Liver (tissue), 9 donors: ENCODE measurements around the gene IL11RA. TPM values are rescaled to one million over a fixed set of nuclear protein-coding genes. Genes with fewer than 3 reads are reported as not detected.
A peak's percentile ranks its signal among the peaks of the same experiment; 100 is the strongest.

Experiments
- DNase-seq: peaks from one replicate; pipeline ENCODE4 v3.0.0-alpha.2; 2017; ENCODE audit warnings: low spot score
- H3K27ac ChIP-seq, 2 donors: one replicate each; pipeline ENCODE4 v1.7.0; 2013; ENCODE audit warnings: inconsistent platforms in 2 of 2, low read length in 2 of 2, control low read depth in 1 of 2, low read depth in 1 of 2, mild to moderate bottlenecking in 1 of 2
- H3K27me3 ChIP-seq, 4 donors: one replicate each; pipeline versions ENCODE4 v1.6.1 to v1.7.0; 2013; ENCODE audit warnings: low read length in 3 of 4, inconsistent platforms in 1 of 4, mild to moderate bottlenecking in 1 of 4, moderate library complexity in 1 of 4; ENCODE audit not compliant: control insufficient read depth in 4 of 4, insufficient read depth in 4 of 4
- H3K36me3 ChIP-seq, 4 donors: one replicate each; pipeline versions ENCODE4 v1.6.1 to v1.7.0; 2013; ENCODE audit warnings: low read length in 3 of 4, mild to moderate bottlenecking in 3 of 4, low read depth in 1 of 4, moderate library complexity in 1 of 4; ENCODE audit not compliant: control insufficient read depth in 4 of 4, insufficient read depth in 3 of 4
- H3K4me1 ChIP-seq, 4 donors: one replicate each; pipeline versions ENCODE4 v1.6.1 to v1.7.0; 2013; ENCODE audit warnings: low read length in 3 of 4, mild to moderate bottlenecking in 3 of 4, moderate library complexity in 1 of 4; ENCODE audit not compliant: control insufficient read depth in 4 of 4, insufficient read depth in 4 of 4
- H3K4me3 ChIP-seq, 3 donors: one replicate each; pipeline versions ENCODE4 v1.6.1 to v1.7.0; 2013; ENCODE audit warnings: low read length in 3 of 3, control low read depth in 1 of 3, low read depth in 1 of 3, mild to moderate bottlenecking in 1 of 3
- H3K9ac ChIP-seq, 2 donors: one replicate each; pipeline ENCODE4 v1.7.0; 2013; ENCODE audit warnings: low read length in 2 of 2, mild to moderate bottlenecking in 2 of 2, moderate library complexity in 2 of 2, control low read depth in 1 of 2, low read depth in 1 of 2
- H3K9me3 ChIP-seq, 4 donors: one replicate each; pipeline versions ENCODE4 v1.6.1 to v1.7.0; 2013; ENCODE audit warnings: low read length in 3 of 4; ENCODE audit not compliant: control insufficient read depth in 4 of 4
- FOXA1 ChIP-seq: IDR thresholded peaks from 2 replicates; pipeline ENCODE4 v1.6.1; 2016; ENCODE audit warnings: antibody characterized with exemption
- FOXA2 ChIP-seq: IDR thresholded peaks from 2 replicates; pipeline ENCODE4 v1.6.1; 2016; ENCODE audit warnings: antibody characterized with exemption
- GABPA ChIP-seq, 2 donors: IDR thresholded peaks in 1 of 2; conservative IDR thresholded peaks in 1 of 2; 2 replicates each; pipeline ENCODE4 v1.6.1; 2016; ENCODE audit warnings: antibody characterized with exemption in 2 of 2, mild to moderate bottlenecking in 1 of 2, moderate library complexity in 1 of 2
- HNF4A ChIP-seq, 2 donors: conservative IDR thresholded peaks; 2 replicates each; pipeline ENCODE4 v1.6.1; 2016; ENCODE audit warnings: antibody characterized with exemption in 2 of 2, mild to moderate bottlenecking in 2 of 2
- HNF4G ChIP-seq: IDR thresholded peaks from 2 replicates; pipeline ENCODE4 v1.6.1; 2016; ENCODE audit warnings: antibody characterized with exemption
- JUND ChIP-seq, 2 donors: IDR thresholded peaks; 2 replicates each; pipeline ENCODE4 v1.6.1; 2016; ENCODE audit warnings: antibody characterized with exemption in 2 of 2
- NR2F2 ChIP-seq: IDR thresholded peaks from 2 replicates; pipeline ENCODE4 v1.6.1; 2016; ENCODE audit warnings: antibody characterized with exemption
- RXRA ChIP-seq, 2 donors: IDR thresholded peaks; 2 replicates each; pipeline ENCODE4 v1.6.1; 2017 to 2018; ENCODE audit warnings: antibody characterized with exemption in 2 of 2, mild to moderate bottlenecking in 1 of 2
- SP1 ChIP-seq: IDR thresholded peaks from 2 replicates; pipeline ENCODE4 v1.6.1; 2018; ENCODE audit warnings: antibody characterized with exemption, mild to moderate bottlenecking
- TAF1 ChIP-seq: conservative IDR thresholded peaks from 2 replicates; pipeline ENCODE4 v1.6.1; 2016; ENCODE audit warnings: antibody characterized with exemption, mild to moderate bottlenecking
- WGBS: extraction: QIAGEN DNeasy Blood & Tissue Kit; methylation state at CpG from one replicate; pipeline ENCODE4 v1.1.7; 2013; 5-methylcytosine and 5-hydroxymethylcytosine counted together
- polyA plus RNA-seq, 2 donors: library from polyadenylated mRNA; stranded (reverse) in 1 of 2; unstranded in 1 of 2; fragments of 200-250 nt in 1 of 2; fragments of >200 nt in 1 of 2; fragmentation: Nextera tagmentation in 1 of 2; extraction: Ambion mirVana in 1 of 2; gene quantifications; one replicate each; pipeline versions ENCODE4 v1.2.1 to v1.2.3, GENCODE V29; 2013 to 2015
- total RNA-seq, 2 donors: library from RNA; depleted of rRNA; stranded (reverse); fragments of >200 nt; gene quantifications; one replicate each; pipeline ENCODE4 v1.2.3, GENCODE V29; 2014
- TF ChIP-seq, protein P1 (sequence below): fragments of 150-350 bp; IDR thresholded peaks from 2 replicates; pipeline ENCODE4 v1.5.1; 2017; ENCODE audit warnings: improper control_type of control experiment, low read depth, low read length; ENCODE audit not compliant: missing input control
- TF ChIP-seq, protein P2 (sequence below): IDR thresholded peaks from 2 replicates; pipeline ENCODE4 v1.6.1; 2016; ENCODE audit warnings: antibody characterized with exemption, mild to moderate bottlenecking
- TF ChIP-seq, protein P3 (sequence below): IDR thresholded peaks from 2 replicates; pipeline ENCODE4 v1.6.1; 2016; ENCODE audit warnings: antibody characterized with exemption
- TF ChIP-seq, protein P4 (sequence below): IDR thresholded peaks from 2 replicates; pipeline ENCODE4 v1.6.1; 2016; ENCODE audit warnings: antibody characterized with exemption
- TF ChIP-seq, protein P5 (sequence below): IDR thresholded peaks from 2 replicates; pipeline ENCODE4 v1.6.1; 2016; ENCODE audit warnings: antibody characterized with exemption
- donor health status: healthy.
- donor health status: healthy.
- donor health status: healthy.
- donor health status: healthy.
- donor health status: healthy.

The IL11RA gene
- total and polyA plus RNA-seq, 4 donors: 10.0 to 35.3 (median 14.7) TPM

DNA sequence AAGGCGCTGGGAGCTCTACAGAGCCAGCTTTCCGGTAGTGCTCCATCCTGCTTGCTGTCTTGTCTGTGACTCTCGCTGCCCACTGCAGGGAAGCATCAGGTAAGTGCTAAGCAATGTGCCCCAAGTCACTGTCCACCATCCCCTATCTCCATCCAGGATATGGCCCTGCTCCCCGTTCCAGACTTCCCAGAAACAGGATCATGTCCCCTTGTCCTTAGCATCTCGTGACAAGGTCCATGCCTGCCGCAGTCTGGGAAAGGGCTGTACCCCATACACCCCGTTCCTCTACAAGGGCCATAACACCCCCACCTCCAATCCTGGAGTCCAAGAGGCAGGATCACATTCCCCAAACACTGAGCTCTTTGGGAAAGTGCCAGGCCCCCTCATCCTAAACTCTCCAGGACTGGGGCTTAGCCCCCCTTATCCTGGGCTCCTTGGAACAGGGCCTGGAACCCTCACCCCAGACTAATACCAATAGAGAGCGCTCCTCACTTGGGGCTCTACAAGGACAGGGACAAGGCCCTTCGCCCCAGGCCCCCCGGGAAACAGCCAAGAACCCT is 40.7 kb upstream of the IL11RA start:
- Histone ChIP-seq H3K9ac (peak overlapping the region; percentile 85 to 87), H3K36me3 (peaks cover 0 to 16% (median 4%) of the 10 kb centered on the region in 4 donors), H3K4me1 (peaks cover 14 to 30% (median 27%) of the 10 kb centered on the region in 4 donors), H3K27me3 (no peaks in the 10 kb centered on the region), H3K27ac (peak overlapping the region; percentile 81 to 90), H3K4me3 (peak overlapping the region; percentile 74 to 95 (median 87)), H3K9me3 (no peaks in the 10 kb centered on the region)
- TF ChIP-seq TAF1 (no peak), FOXA1 (no peak), SP1 (no peak), FOXA2 (no peak), HNF4G (no peak), RXRA (IDR thresholded peaks at IDR 0.05) (no peak), HNF4A (conservative IDR thresholded peaks at IDR 0.05) (no peak), GABPA (IDR thresholded peaks at IDR 0.05 in 1 of 2, conservative IDR thresholded peaks at IDR 0.05 in 1 of 2) (no peak), JUND (IDR thresholded peaks at IDR 0.05) (no peak), NR2F2 (no peak)
- TF ChIP-seq, protein P1, sequence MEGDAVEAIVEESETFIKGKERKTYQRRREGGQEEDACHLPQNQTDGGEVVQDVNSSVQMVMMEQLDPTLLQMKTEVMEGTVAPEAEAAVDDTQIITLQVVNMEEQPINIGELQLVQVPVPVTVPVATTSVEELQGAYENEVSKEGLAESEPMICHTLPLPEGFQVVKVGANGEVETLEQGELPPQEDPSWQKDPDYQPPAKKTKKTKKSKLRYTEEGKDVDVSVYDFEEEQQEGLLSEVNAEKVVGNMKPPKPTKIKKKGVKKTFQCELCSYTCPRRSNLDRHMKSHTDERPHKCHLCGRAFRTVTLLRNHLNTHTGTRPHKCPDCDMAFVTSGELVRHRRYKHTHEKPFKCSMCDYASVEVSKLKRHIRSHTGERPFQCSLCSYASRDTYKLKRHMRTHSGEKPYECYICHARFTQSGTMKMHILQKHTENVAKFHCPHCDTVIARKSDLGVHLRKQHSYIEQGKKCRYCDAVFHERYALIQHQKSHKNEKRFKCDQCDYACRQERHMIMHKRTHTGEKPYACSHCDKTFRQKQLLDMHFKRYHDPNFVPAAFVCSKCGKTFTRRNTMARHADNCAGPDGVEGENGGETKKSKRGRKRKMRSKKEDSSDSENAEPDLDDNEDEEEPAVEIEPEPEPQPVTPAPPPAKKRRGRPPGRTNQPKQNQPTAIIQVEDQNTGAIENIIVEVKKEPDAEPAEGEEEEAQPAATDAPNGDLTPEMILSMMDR: no peak
- TF ChIP-seq, protein P2, sequence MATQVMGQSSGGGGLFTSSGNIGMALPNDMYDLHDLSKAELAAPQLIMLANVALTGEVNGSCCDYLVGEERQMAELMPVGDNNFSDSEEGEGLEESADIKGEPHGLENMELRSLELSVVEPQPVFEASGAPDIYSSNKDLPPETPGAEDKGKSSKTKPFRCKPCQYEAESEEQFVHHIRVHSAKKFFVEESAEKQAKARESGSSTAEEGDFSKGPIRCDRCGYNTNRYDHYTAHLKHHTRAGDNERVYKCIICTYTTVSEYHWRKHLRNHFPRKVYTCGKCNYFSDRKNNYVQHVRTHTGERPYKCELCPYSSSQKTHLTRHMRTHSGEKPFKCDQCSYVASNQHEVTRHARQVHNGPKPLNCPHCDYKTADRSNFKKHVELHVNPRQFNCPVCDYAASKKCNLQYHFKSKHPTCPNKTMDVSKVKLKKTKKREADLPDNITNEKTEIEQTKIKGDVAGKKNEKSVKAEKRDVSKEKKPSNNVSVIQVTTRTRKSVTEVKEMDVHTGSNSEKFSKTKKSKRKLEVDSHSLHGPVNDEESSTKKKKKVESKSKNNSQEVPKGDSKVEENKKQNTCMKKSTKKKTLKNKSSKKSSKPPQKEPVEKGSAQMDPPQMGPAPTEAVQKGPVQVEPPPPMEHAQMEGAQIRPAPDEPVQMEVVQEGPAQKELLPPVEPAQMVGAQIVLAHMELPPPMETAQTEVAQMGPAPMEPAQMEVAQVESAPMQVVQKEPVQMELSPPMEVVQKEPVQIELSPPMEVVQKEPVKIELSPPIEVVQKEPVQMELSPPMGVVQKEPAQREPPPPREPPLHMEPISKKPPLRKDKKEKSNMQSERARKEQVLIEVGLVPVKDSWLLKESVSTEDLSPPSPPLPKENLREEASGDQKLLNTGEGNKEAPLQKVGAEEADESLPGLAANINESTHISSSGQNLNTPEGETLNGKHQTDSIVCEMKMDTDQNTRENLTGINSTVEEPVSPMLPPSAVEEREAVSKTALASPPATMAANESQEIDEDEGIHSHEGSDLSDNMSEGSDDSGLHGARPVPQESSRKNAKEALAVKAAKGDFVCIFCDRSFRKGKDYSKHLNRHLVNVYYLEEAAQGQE: no peak
- TF ChIP-seq, protein P3, sequence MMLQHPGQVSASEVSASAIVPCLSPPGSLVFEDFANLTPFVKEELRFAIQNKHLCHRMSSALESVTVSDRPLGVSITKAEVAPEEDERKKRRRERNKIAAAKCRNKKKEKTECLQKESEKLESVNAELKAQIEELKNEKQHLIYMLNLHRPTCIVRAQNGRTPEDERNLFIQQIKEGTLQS: no peak
- TF ChIP-seq, protein P4, sequence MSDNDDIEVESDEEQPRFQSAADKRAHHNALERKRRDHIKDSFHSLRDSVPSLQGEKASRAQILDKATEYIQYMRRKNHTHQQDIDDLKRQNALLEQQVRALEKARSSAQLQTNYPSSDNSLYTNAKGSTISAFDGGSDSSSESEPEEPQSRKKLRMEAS: no peak
- TF ChIP-seq, protein P5, sequence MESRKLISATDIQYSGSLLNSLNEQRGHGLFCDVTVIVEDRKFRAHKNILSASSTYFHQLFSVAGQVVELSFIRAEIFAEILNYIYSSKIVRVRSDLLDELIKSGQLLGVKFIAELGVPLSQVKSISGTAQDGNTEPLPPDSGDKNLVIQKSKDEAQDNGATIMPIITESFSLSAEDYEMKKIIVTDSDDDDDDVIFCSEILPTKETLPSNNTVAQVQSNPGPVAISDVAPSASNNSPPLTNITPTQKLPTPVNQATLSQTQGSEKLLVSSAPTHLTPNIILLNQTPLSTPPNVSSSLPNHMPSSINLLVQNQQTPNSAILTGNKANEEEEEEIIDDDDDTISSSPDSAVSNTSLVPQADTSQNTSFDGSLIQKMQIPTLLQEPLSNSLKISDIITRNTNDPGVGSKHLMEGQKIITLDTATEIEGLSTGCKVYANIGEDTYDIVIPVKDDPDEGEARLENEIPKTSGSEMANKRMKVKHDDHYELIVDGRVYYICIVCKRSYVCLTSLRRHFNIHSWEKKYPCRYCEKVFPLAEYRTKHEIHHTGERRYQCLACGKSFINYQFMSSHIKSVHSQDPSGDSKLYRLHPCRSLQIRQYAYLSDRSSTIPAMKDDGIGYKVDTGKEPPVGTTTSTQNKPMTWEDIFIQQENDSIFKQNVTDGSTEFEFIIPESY: no peak
- no peak for DNase-seq
- WGBS: 55% methylated on average over 10 of the region's 10 CpGs
